Breast epithelium (tissue), 4 donors: Measurements from ENCODE around the gene RUVBL1. TPM values are rescaled to one million over a fixed set of nuclear protein-coding genes. Genes with fewer than 3 reads are reported as not detected.
A peak's percentile ranks its signal among the peaks of the same experiment; 100 is the strongest.

ENCODE experiments used
- DNase-seq, 2 donors: peaks; one replicate each; pipeline ENCODE4 v3.0.0-alpha.2; 2019; ENCODE audit warnings: low spot score in 2 of 2
- H3K27ac ChIP-seq, 2 donors: fragments of 200-600 bp; sonication (generic) in 1 of 2; one replicate each; pipeline ENCODE4 v1.5.1; 2016 to 2019; ENCODE audit warnings: mild to moderate bottlenecking in 1 of 2
- H3K27me3 ChIP-seq, 2 donors: fragments of 200-600 bp; sonication (generic) in 1 of 2; one replicate each; pipeline versions ENCODE4 v1.5.1 to v1.6.0; 2017 to 2019; ENCODE audit warnings: control low read depth in 1 of 2, mild to moderate bottlenecking in 1 of 2
- H3K36me3 ChIP-seq: fragments of 200-600 bp; one replicate; pipeline ENCODE4 v1.5.1; 2019
- H3K4me1 ChIP-seq, 2 donors: fragments of 200-600 bp; sonication (generic); one replicate each; pipeline ENCODE4 v1.5.1; 2016 to 2019; ENCODE audit warnings: control low read depth in 1 of 2
- H3K4me3 ChIP-seq, 3 donors: fragments of 200-600 bp; sonication (generic); 1 replicate in 2 of 3; 2 replicates in 1 of 3; pipeline ENCODE4 v1.5.1; 2016 to 2019; ENCODE audit warnings: mild to moderate bottlenecking in 3 of 3, moderate library complexity in 2 of 3
- H3K9me3 ChIP-seq, 2 donors: fragments of 200-600 bp; sonication (generic) in 1 of 2; one replicate each; pipeline ENCODE4 v1.5.1; 2016 to 2019; ENCODE audit warnings: control low read depth in 1 of 2
- CTCF ChIP-seq, 3 donors: fragments of 450-650 bp; IDR thresholded peaks; one replicate each; pipeline ENCODE4 v1.5.1; 2016 to 2017; ENCODE audit warnings: antibody characterized with exemption in 3 of 3, mild to moderate bottlenecking in 3 of 3, moderate library complexity in 3 of 3
- POLR2A ChIP-seq: fragments of 450-650 bp; IDR thresholded peaks from one replicate; pipeline ENCODE4 v1.6.1; 2016; ENCODE audit warnings: antibody characterized with exemption, mild to moderate bottlenecking, moderate library complexity
- POLR2AphosphoS5 ChIP-seq, 3 donors: sonication (generic); formaldehyde crosslinking; IDR thresholded peaks; one replicate each; pipeline ENCODE4 v1.6.1; 2017; ENCODE audit warnings: antibody characterized with exemption in 3 of 3
- intact Hi-C: fragments of 100-400 bp; cut with DNase I; formaldehyde crosslinking; loops from one replicate; pipeline ENCODE4 v1.15.1; 2023; ENCODE audit warnings: low total_unique reads
- total RNA-seq, 3 donors: library from RNA; depleted of rRNA; stranded (reverse); fragments of >200 nt; gene quantifications; one replicate each; pipeline ENCODE4 v1.1.0, GENCODE V29; 2016

Gene RUVBL1
- 10 to 100 TPM; 17.8 to 50.5 (median 36.0) TPM for total RNA-seq

DNA sequence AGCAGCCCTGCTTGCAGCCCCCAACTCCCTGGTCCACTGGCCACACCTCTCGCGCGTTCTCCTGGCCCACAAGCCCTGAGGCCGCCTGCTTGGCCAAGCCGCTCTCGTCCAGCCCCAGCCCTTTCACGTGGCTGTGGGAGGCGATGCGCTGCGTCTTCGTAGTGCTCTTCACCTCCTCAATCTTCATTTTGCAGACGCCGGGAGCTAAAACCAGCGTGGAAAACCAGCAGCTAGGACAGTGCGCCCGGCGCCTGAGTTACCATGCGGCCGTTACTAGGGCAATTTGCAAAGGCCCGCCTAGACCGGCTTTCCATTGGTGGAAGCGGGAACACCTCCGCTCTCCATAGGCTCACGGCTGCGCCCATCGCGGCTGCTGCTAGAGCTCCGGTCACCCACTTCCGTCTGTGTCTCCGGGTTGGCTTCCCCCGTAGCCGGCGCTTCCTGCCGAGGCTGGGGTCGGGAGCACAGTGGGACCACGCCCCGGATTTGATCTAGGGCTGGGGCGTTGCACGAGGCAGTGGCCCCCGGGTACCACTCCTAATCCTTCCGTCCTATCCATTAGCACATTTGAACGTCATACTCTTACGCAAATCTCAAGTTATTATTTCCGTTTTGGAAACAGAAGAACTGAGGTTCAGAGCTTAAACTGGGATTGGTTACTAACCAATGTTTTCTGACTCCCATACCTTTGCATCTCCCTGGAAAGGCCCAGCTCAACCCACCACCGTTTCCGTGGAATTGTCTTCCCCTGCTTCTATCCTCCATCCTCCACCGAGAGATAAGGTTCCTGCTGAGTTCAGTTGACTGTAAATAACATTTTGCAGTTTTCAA lies at the start of gene RUVBL1:
Gene RUVBL1 (minus strand): TSS at position 275 of the 831 bp plus-strand sequence. CDS start 88 bp downstream, at position 187.
- Histone ChIP-seq H3K4me1 (peaks cover 0 to 6% of the 10 kb centered on the region in 2 donors), H3K9me3 (no peaks in the 10 kb centered on the region), H3K4me3 (peak within 1 kb of the TSS; percentile 77 to 87 (median 84)), H3K27ac (peak within 1 kb of the TSS; percentile 72 to 85), H3K36me3 (no peaks in the 10 kb centered on the region), H3K27me3 (no peaks in the 10 kb centered on the region)
- DNase-seq, result peak; percentile 95 to 97
- TF ChIP-seq POLR2AphosphoS5 (IDR thresholded peaks at IDR 0.05) (peak in 2 of 3 donors; percentile 69 to 73), POLR2A (no peak)
- intact Hi-C loops, result no loop called here

GRCh38 chr3:128173200-128173599 lies 49.6 kb upstream of the RUVBL1 start:
- Histone ChIP-seq H3K27me3 (no peaks in the 10 kb centered on the region), H3K9me3 (no peaks in the 10 kb centered on the region), H3K27ac (no peak overlapping the region), H3K4me3 (no peak overlapping the region), H3K36me3 (no peaks in the 10 kb centered on the region), H3K4me1 (peaks cover 0 to 9% of the 10 kb centered on the region in 2 donors)
- intact Hi-C loops, result no loop called here
- no peak for DNase-seq
- TF ChIP-seq POLR2AphosphoS5 (IDR thresholded peaks at IDR 0.05) (no peak), CTCF (IDR thresholded peaks at IDR 0.05) (no peak), POLR2A (no peak)

DNA sequence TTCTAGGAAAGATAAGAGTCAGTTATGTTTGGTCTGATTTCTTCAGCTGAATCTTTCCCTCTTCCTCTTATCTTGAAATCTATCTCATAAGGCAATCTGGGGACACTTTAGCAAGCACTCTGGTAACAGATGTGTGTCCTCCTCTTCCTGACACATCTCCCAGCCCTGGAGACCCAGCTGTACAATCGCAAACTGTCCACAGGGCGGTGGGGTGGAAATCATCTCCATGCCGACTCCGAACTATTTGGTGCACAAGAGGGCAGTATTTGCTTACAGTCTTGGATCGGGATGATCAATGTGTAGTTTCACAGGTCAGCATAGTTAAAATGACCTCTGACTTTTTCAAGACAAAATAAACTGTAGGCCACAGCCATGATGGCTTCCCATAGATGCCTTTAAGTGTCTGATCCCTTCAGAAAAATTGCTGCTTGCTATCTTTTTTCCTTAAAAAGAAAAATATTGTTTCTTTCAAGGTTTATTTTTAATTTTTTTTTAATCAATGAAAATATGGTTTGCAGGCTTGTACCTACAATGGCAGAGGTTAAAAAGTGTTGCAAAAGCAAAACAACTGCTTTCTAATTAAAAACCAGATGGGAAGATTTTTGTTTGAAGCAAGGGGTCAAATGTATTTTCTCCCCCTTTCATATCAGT lies 47.4 kb upstream of the RUVBL1 start:
- peaks cover 0 to 9% of the 10 kb centered on the region in 2 donors for H3K4me1 ChIP-seq
- H3K9me3 ChIP-seq, result no peaks in the 10 kb centered on the region
- intact Hi-C loops, result no loop called here
- H3K27ac ChIP-seq, result no peak overlapping the region
- H3K36me3 ChIP-seq, result no peaks in the 10 kb centered on the region
- DNase-seq, result peak; percentile 26 to 61
- no peak overlapping the region for H3K4me3 ChIP-seq
- H3K27me3 ChIP-seq, result no peaks in the 10 kb centered on the region
- TF ChIP-seq POLR2AphosphoS5 (IDR thresholded peaks at IDR 0.05), result no peak
- peak; percentile 57 to 88 (median 75) for TF ChIP-seq CTCF (IDR thresholded peaks at IDR 0.05)
- no peak for TF ChIP-seq POLR2A

GRCh38 chr3:128168836-128169235 lies 45.2 kb upstream of the RUVBL1 start:
- Histone ChIP-seq H3K27ac (no peak overlapping the region), H3K4me1 (no peaks in the 10 kb centered on the region), H3K4me3 (no peak overlapping the region), H3K27me3 (no peaks in the 10 kb centered on the region), H3K9me3 (no peaks in the 10 kb centered on the region), H3K36me3 (no peaks in the 10 kb centered on the region)
- no peak for DNase-seq
- intact Hi-C loops, result no loop called here
- TF ChIP-seq POLR2AphosphoS5 (IDR thresholded peaks at IDR 0.05), result no peak
- TF ChIP-seq CTCF (IDR thresholded peaks at IDR 0.05), result no peak
- no peak for TF ChIP-seq POLR2A

GRCh38 chr3:128167973-128168674 lies 44.5 kb upstream of the RUVBL1 start:
- TF ChIP-seq POLR2AphosphoS5 (IDR thresholded peaks at IDR 0.05) (no peak), CTCF (IDR thresholded peaks at IDR 0.05) (no peak), POLR2A (no peak)
- intact Hi-C loops, result no loop called here

More at GRCh38 chr3:128167973-128168674, 44.5 kb upstream of the RUVBL1 start:
- DNase-seq, result no peak
- Histone ChIP-seq H3K4me1 (no peaks in the 10 kb centered on the region), H3K4me3 (no peak overlapping the region), H3K36me3 (no peaks in the 10 kb centered on the region), H3K27ac (no peak overlapping the region), H3K27me3 (no peaks in the 10 kb centered on the region), H3K9me3 (no peaks in the 10 kb centered on the region)
